ENCODE measurements around the gene SMYD3.

The SMYD3 gene

DNA sequence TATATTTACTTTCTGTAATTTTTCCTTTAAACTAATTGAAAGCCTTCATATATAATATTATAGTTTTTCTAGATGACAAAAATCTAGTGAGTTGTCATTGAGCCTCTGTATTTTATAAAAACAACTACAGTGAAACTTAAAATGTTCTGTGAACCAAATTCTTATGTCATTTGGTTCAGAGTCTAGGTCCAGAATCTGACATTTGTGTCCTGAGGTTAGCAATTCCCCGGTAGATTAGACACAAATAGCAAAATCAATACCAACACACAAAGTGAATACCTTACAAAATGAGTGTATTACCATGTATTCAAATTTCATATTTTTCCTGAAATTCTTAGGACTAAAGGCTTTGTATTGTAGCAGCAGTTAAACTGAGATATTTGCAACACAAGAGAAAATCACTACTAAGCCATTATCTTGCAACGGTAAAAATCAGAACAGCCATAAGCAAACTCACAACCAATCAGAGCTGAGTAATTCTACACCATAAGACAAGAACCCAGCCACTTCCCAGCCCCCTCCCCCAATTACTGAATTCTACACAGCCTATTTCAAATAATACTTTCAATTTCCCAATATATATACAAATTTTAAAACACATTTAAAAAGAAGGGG is 573.5 kb downstream of the SMYD3 start:
- Histone ChIP-seq H2AFZ (ENCODE audit: low read depth) (no peak overlapping the region), H3K4me2 (no peak overlapping the region), H3K79me2 (ENCODE audit: insufficient read depth, low read depth) (no peaks in the 10 kb centered on the region), H3K27ac (no peak overlapping the region), H4K20me1 (ENCODE audit: insufficient read depth) (no peaks in the 10 kb centered on the region), H3K27me3 (ENCODE audit: insufficient read depth, low read depth) (no peaks in the 10 kb centered on the region), H3K4me1 (ENCODE audit: low read depth, poor library complexity, severe bottlenecking) (no peaks in the 10 kb centered on the region), H3K9ac (no peak overlapping the region), H3K36me3 (ENCODE audit: insufficient read depth) (no peaks in the 10 kb centered on the region), H3K4me3 (IDR thresholded peaks at IDR 0.05; ENCODE audit: insufficient read depth, low read depth, low read length) (no peak overlapping the region)
- TF ChIP-seq, protein P1, sequence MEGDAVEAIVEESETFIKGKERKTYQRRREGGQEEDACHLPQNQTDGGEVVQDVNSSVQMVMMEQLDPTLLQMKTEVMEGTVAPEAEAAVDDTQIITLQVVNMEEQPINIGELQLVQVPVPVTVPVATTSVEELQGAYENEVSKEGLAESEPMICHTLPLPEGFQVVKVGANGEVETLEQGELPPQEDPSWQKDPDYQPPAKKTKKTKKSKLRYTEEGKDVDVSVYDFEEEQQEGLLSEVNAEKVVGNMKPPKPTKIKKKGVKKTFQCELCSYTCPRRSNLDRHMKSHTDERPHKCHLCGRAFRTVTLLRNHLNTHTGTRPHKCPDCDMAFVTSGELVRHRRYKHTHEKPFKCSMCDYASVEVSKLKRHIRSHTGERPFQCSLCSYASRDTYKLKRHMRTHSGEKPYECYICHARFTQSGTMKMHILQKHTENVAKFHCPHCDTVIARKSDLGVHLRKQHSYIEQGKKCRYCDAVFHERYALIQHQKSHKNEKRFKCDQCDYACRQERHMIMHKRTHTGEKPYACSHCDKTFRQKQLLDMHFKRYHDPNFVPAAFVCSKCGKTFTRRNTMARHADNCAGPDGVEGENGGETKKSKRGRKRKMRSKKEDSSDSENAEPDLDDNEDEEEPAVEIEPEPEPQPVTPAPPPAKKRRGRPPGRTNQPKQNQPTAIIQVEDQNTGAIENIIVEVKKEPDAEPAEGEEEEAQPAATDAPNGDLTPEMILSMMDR (conservative IDR thresholded peaks at IDR 0.05; ENCODE audit: low read depth, low read length), result no peak

DNA sequence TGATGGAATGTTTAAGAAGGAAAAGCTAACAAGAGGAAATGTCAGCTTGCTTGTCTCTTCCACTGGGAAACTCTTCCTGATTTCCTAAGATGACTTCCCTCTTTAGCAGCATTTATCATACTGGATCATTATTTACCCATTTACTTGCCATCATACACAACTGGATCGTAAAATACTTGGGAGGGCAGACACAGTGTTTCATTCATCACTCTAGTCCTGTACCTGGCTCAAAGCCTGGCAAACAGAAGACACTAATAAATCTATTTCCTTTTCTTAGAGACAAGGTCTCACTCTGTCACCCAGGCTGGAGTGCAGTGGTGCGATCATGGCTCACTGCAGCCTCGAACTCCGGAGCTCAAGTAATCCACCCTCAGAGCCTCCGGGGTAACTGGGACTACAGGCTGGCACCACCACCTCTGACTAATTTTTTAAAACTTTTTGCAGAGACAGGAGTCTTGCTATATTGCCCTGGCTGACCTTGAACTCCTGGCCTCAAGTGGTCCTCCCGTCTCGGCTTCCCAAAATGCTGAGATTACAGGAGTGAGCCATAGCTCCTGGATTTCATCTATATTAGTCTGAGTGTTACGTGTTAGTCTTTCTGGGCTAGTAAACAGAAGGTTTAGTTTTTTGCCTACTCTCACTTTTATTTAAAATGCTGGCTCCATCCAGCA is 574.6 kb downstream of the SMYD3 start:
- Histone ChIP-seq H3K27ac (no peak overlapping the region), H3K36me3 (ENCODE audit: insufficient read depth) (no peaks in the 10 kb centered on the region), H3K79me2 (ENCODE audit: insufficient read depth, low read depth) (no peaks in the 10 kb centered on the region), H3K9ac (no peak overlapping the region), H3K4me2 (no peak overlapping the region), H3K4me1 (ENCODE audit: low read depth, poor library complexity, severe bottlenecking) (no peaks in the 10 kb centered on the region), H4K20me1 (ENCODE audit: insufficient read depth) (no peaks in the 10 kb centered on the region), H3K4me3 (IDR thresholded peaks at IDR 0.05; ENCODE audit: insufficient read depth, low read depth, low read length) (no peak overlapping the region), H3K27me3 (ENCODE audit: insufficient read depth, low read depth) (no peaks in the 10 kb centered on the region), H2AFZ (ENCODE audit: low read depth) (no peak overlapping the region)
- TF ChIP-seq, protein P1 (conservative IDR thresholded peaks at IDR 0.05; ENCODE audit: low read depth, low read length), result no peak

DNA sequence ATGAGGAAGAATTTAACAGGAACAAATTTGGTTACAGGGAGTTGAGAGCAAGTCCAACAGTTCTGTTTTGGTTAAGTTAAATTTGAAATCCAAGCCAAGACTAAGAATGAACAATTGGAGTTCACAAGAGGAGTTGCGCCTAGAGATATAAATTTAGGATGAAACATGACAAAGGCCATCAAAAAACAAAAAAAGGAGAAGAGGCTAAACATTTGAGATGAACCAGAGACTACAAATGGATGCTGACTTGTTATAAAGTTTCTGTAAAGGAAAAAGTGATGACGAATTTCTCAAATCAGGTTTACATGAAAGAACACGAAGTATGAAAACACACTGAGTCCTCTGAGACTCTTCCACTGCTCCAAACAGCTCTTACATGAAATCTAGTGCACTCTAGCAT is 575.6 kb downstream of the SMYD3 start:
- Histone ChIP-seq H3K9ac (no peak overlapping the region), H4K20me1 (ENCODE audit: insufficient read depth) (no peaks in the 10 kb centered on the region), H3K27me3 (ENCODE audit: insufficient read depth, low read depth) (no peaks in the 10 kb centered on the region), H3K36me3 (ENCODE audit: insufficient read depth) (no peaks in the 10 kb centered on the region), H3K4me1 (ENCODE audit: low read depth, poor library complexity, severe bottlenecking) (no peaks in the 10 kb centered on the region), H3K27ac (no peak overlapping the region), H3K79me2 (ENCODE audit: insufficient read depth, low read depth) (no peaks in the 10 kb centered on the region), H3K4me2 (no peak overlapping the region), H3K4me3 (IDR thresholded peaks at IDR 0.05; ENCODE audit: insufficient read depth, low read depth, low read length) (no peak overlapping the region), H2AFZ (ENCODE audit: low read depth) (no peak overlapping the region)
- TF ChIP-seq, protein P1 (conservative IDR thresholded peaks at IDR 0.05; ENCODE audit: low read depth, low read length), result no peak

DNA sequence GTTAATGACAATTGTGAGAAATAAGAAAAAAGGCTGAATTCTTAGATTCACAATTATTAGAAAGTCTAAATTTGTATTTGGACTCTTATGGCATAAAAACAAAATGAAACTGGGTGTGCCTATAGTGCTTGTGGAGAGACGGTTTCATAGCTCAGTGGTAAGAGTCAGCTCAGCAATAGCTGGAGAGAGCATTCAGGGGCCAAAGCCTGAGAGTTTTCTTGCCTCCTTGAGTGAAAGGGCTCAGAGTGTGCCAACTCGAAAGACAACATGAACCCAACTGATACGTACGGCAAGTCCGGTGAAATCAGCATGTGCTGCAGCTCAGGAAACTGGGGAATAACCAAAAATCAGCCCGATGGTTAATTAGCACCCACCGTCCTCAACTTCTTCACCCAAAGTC is 577.9 kb downstream of the SMYD3 start:
- no peaks in the 10 kb centered on the region for H3K27me3 ChIP-seq (ENCODE audit: insufficient read depth, low read depth)

More for the DNA sequence above, 577.9 kb downstream of the SMYD3 start:
- Histone ChIP-seq H3K27ac (no peak overlapping the region), H3K4me3 (IDR thresholded peaks at IDR 0.05; ENCODE audit: insufficient read depth, low read depth, low read length) (no peak overlapping the region), H2AFZ (ENCODE audit: low read depth) (no peak overlapping the region), H3K4me1 (ENCODE audit: low read depth, poor library complexity, severe bottlenecking) (no peaks in the 10 kb centered on the region), H3K4me2 (no peak overlapping the region), H3K9ac (no peak overlapping the region), H4K20me1 (ENCODE audit: insufficient read depth) (no peaks in the 10 kb centered on the region), H3K36me3 (ENCODE audit: insufficient read depth) (no peaks in the 10 kb centered on the region), H3K79me2 (ENCODE audit: insufficient read depth, low read depth) (no peaks in the 10 kb centered on the region)
- TF ChIP-seq, protein P1 (conservative IDR thresholded peaks at IDR 0.05; ENCODE audit: low read depth, low read length), result no peak
